Aorta (tissue), 5 donors: ENCODE data around the gene XRCC4. TPM values are rescaled to one million over a fixed set of nuclear protein-coding genes. Genes with fewer than 3 reads are reported as not detected.

Source experiments
- ATAC-seq: fragments of 200-7000 bp; cut with Tn5 transposase; one replicate; pipeline ENCODE4 v1.9.1; 2022; ENCODE audit warnings: moderate library complexity; ENCODE audit not compliant: low FRiP score
- DNase-seq, 2 donors: peaks; one replicate each; pipeline ENCODE4 v3.0.0-alpha.2; 2020
- H3K27ac ChIP-seq, 2 donors: one replicate each; pipeline ENCODE4 v1.5.1; 2013; ENCODE audit warnings: low read length in 2 of 2, mild to moderate bottlenecking in 2 of 2, moderate library complexity in 2 of 2, control low read depth in 1 of 2, inconsistent platforms in 1 of 2, low read depth in 1 of 2
- H3K27me3 ChIP-seq, 2 donors: one replicate each; pipeline ENCODE4 v1.6.1; 2013; ENCODE audit warnings: control low read depth in 1 of 2, low read length in 1 of 2, mild to moderate bottlenecking in 1 of 2, moderate library complexity in 1 of 2; ENCODE audit not compliant: insufficient read depth in 2 of 2, control insufficient read depth in 1 of 2
- H3K36me3 ChIP-seq, 2 donors: one replicate each; pipeline ENCODE4 v1.6.1; 2013; ENCODE audit warnings: control low read depth in 1 of 2, low read length in 1 of 2, mild to moderate bottlenecking in 1 of 2; ENCODE audit not compliant: insufficient read depth in 2 of 2, control insufficient read depth in 1 of 2
- H3K4me1 ChIP-seq, 2 donors: one replicate each; pipeline ENCODE4 v1.6.1; 2013; ENCODE audit warnings: low read length in 2 of 2, control low read depth in 1 of 2, mild to moderate bottlenecking in 1 of 2, moderate library complexity in 1 of 2; ENCODE audit not compliant: insufficient read depth in 2 of 2, control insufficient read depth in 1 of 2
- H3K4me3 ChIP-seq, 2 donors: one replicate each; pipeline ENCODE4 v1.5.1; 2013; ENCODE audit warnings: low read length in 2 of 2, control low read depth in 1 of 2, mild to moderate bottlenecking in 1 of 2
- H3K9me3 ChIP-seq: one replicate; pipeline ENCODE4 v1.6.1; 2013; ENCODE audit warnings: mild to moderate bottlenecking, low read length; ENCODE audit not compliant: control insufficient read depth
- WGBS, 2 donors: extraction: QIAGEN DNeasy Blood & Tissue Kit; methylation state at CpG; one replicate each; pipeline ENCODE4 v1.1.7; 2013; 5-methylcytosine and 5-hydroxymethylcytosine counted together
- intact Hi-C, 2 donors: fragments of 100-400 bp; cut with DNase I; formaldehyde crosslinking; loops; one replicate each; pipeline versions ENCODE4 v1.14.2 to v1.15.0; 2022
- polyA plus RNA-seq, 2 donors: library from polyadenylated mRNA; stranded (reverse); fragments of 200-250 nt; gene quantifications; one replicate each; pipeline ENCODE4 v1.2.3, GENCODE V29; 2013
- total RNA-seq, 2 donors: library from RNA; stranded (reverse); fragmentation: NEBNext Ultra II Directional; extraction: Animal tissue kit (Norgen Biotek cat#: 25700); gene quantifications; one replicate each; pipeline ENCODE4 v1.2.1, GENCODE V29; 2021
- donor health status: healthy with polysubstance abuse.
- donor health status: Bipolar disorder and iron deficiency.
- donor health status: DM: no; HTN: no; CAD: no.
- donor health status: DM: no; HTN: no; CAD: no.
- donor health status: DM: yes; HTN: yes; CAD: no.

Gene XRCC4
- total and polyA plus RNA-seq, 4 donors = 9.9 to 19.0 (median 11.8) TPM

- intact Hi-C loops = no loop called here
- H3K4me3 ChIP-seq = no peak overlapping the region
- no peak for ATAC-seq
Observed at GRCh38 chr5:83097689-83098231, 20.4 kb downstream of the XRCC4 start.

GRCh38 chr5:83099001-83099400 is 21.7 kb downstream of the XRCC4 start:
- Histone ChIP-seq H3K27me3 (no peaks in the 10 kb centered on the region), H3K4me3 (no peak overlapping the region), H3K27ac (no peak overlapping the region), H3K36me3 (no peaks in the 10 kb centered on the region), H3K4me1 (no peaks in the 10 kb centered on the region), H3K9me3 (no peaks in the 10 kb centered on the region)
- no peak for DNase-seq
- intact Hi-C loops = no loop called here
- no peak for ATAC-seq

More at GRCh38 chr5:83097689-83098231, 20.4 kb downstream of the XRCC4 start:
- Histone ChIP-seq H3K36me3 (no peaks in the 10 kb centered on the region), H3K27me3 (no peaks in the 10 kb centered on the region), H3K9me3 (no peaks in the 10 kb centered on the region), H3K27ac (no peak overlapping the region), H3K4me1 (no peaks in the 10 kb centered on the region)
- DNase-seq = no peak
- 17 to 29% methylated on average over 2 of the region's 2 CpGs for WGBS, 2 donors

- Histone ChIP-seq H3K4me3 (no peak overlapping the region), H3K36me3 (no peaks in the 10 kb centered on the region), H3K27ac (no peak overlapping the region), H3K9me3 (no peaks in the 10 kb centered on the region), H3K4me1 (no peaks in the 10 kb centered on the region), H3K27me3 (no peaks in the 10 kb centered on the region)
- ATAC-seq (no peak), DNase-seq (no peak)
- WGBS, 2 donors = 79 to 84% methylated on average over 1 of the region's 1 CpG
- intact Hi-C loops = no loop called here
Observed at GRCh38 chr5:83099445-83099844, 22.1 kb downstream of the XRCC4 start.

GRCh38 chr5:83101514-83101913 is 24.2 kb downstream of the XRCC4 start:
- 95 to 97% methylated on average over 1 of the region's 1 CpG for WGBS, 2 donors
- H3K36me3 ChIP-seq = no peaks in the 10 kb centered on the region
- ATAC-seq = no peak
- no peaks in the 10 kb centered on the region for H3K27me3 ChIP-seq
- no peaks in the 10 kb centered on the region for H3K9me3 ChIP-seq
- H3K4me1 ChIP-seq = no peaks in the 10 kb centered on the region
- intact Hi-C loops = no loop called here
- H3K4me3 ChIP-seq = no peak overlapping the region
- no peak overlapping the region for H3K27ac ChIP-seq
- DNase-seq = no peak

GRCh38 chr5:83102364-83102980 is 25.1 kb downstream of the XRCC4 start:
- ATAC-seq (no peak), DNase-seq (no peak)
- Histone ChIP-seq H3K4me3 (no peak overlapping the region), H3K4me1 (no peaks in the 10 kb centered on the region), H3K36me3 (no peaks in the 10 kb centered on the region), H3K9me3 (no peaks in the 10 kb centered on the region), H3K27me3 (no peaks in the 10 kb centered on the region), H3K27ac (no peak overlapping the region)
- intact Hi-C loops = no loop called here

- intact Hi-C loops = no loop called here
- H3K36me3 ChIP-seq = no peaks in the 10 kb centered on the region
- no peaks in the 10 kb centered on the region for H3K4me1 ChIP-seq
- ATAC-seq (no peak), DNase-seq (no peak)
- H3K27me3 ChIP-seq = no peaks in the 10 kb centered on the region
- no peak overlapping the region for H3K4me3 ChIP-seq
- no peaks in the 10 kb centered on the region for H3K9me3 ChIP-seq
- no peak overlapping the region for H3K27ac ChIP-seq
Observed at GRCh38 chr5:83104021-83104420, 26.7 kb downstream of the XRCC4 start.

GRCh38 chr5:83107692-83108420 is 30.5 kb downstream of the XRCC4 start:
- H3K36me3 ChIP-seq = no peaks in the 10 kb centered on the region
- DNase-seq (no peak), ATAC-seq (no peak)
- 95 to 97% methylated on average over 3 of the region's 3 CpGs for WGBS, 2 donors
- H3K4me3 ChIP-seq = no peak overlapping the region
- H3K9me3 ChIP-seq = no peaks in the 10 kb centered on the region
- intact Hi-C loops = no loop called here
- no peaks in the 10 kb centered on the region for H3K27me3 ChIP-seq
- no peak overlapping the region for H3K27ac ChIP-seq
- no peaks in the 10 kb centered on the region for H3K4me1 ChIP-seq

GRCh38 chr5:83109380-83109779 is 32.0 kb downstream of the XRCC4 start:
- Histone ChIP-seq H3K27ac (no peak overlapping the region), H3K4me1 (no peaks in the 10 kb centered on the region), H3K27me3 (no peaks in the 10 kb centered on the region), H3K36me3 (peaks cover 0 to 2% of the 10 kb centered on the region in 2 donors), H3K4me3 (no peak overlapping the region), H3K9me3 (no peaks in the 10 kb centered on the region)
- ATAC-seq (no peak), DNase-seq (no peak)
- intact Hi-C loops = no loop called here
- WGBS, 2 donors = 87 to 91% methylated on average over 1 of the region's 1 CpG

GRCh38 chr5:83115816-83116215 is 38.5 kb downstream of the XRCC4 start:
- intact Hi-C loops = no loop called here
- ATAC-seq (no peak), DNase-seq (no peak)
- 80 to 87% methylated on average over 1 of the region's 1 CpG for WGBS, 2 donors
- Histone ChIP-seq H3K27me3 (no peaks in the 10 kb centered on the region), H3K27ac (no peak overlapping the region), H3K4me3 (no peak overlapping the region), H3K9me3 (no peaks in the 10 kb centered on the region), H3K4me1 (no peaks in the 10 kb centered on the region), H3K36me3 (peaks cover 0 to 2% of the 10 kb centered on the region in 2 donors)
